ENCODE measurements around the gene NRBP1. TPM values are rescaled to one million over a fixed set of nuclear protein-coding genes. Genes with fewer than 3 reads are reported as not detected.

Gene NRBP1
- total RNA-seq, 3 donors from 2014 or later, result 68.4 to 104 (median 87.6) TPM

- Histone ChIP-seq H3K4me1 (ENCODE audit: low read depth) (no peaks in the 10 kb centered on the region), H3K9me3 (no peaks in the 10 kb centered on the region), H3K36me3 (ENCODE audit: low read depth) (no peaks in the 10 kb centered on the region), H3K4me3 (no peak overlapping the region)
- TF ChIP-seq CTCF (IDR thresholded peaks at IDR 0.05), result no peak
- DNase-seq (no peak), ATAC-seq (no peak)
- intact Hi-C loops (cut with DNase I, micrococcal nuclease), result no loop called here
Measured at GRCh38 chr2:27400348-27401135, 27.9 kb upstream of the NRBP1 start.

GRCh38 chr2:27407798-27408491 is 20.5 kb upstream of the NRBP1 start:
- TF ChIP-seq CTCF (IDR thresholded peaks at IDR 0.05), result no peak
- Histone ChIP-seq H3K4me1 (ENCODE audit: low read depth) (peaks cover 15% of the 10 kb centered on the region), H3K9me3 (no peaks in the 10 kb centered on the region), H3K4me3 (no peak overlapping the region), H3K36me3 (ENCODE audit: low read depth) (no peaks in the 10 kb centered on the region)
- intact Hi-C loops (cut with DNase I, micrococcal nuclease), result no loop called here
- ATAC-seq, result no peak
- DNase-seq, result peak in 1 of 3 donors; percentile 65

GRCh38 chr2:27408601-27409320 is 19.7 kb upstream of the NRBP1 start:
- ATAC-seq (peak; percentile 60), DNase-seq (peak in 1 of 3 donors; percentile 35)
- Histone ChIP-seq H3K4me1 (ENCODE audit: low read depth) (peaks cover 15% of the 10 kb centered on the region), H3K4me3 (peak overlapping the region; percentile 71), H3K9me3 (no peaks in the 10 kb centered on the region), H3K36me3 (ENCODE audit: low read depth) (no peaks in the 10 kb centered on the region)
- intact Hi-C loops (cut with DNase I, micrococcal nuclease), result no loop called here
- TF ChIP-seq CTCF (IDR thresholded peaks at IDR 0.05), result no peak

GRCh38 chr2:27409321-27410073 is 18.9 kb upstream of the NRBP1 start, which contains the start of gene PPM1G:
Gene PPM1G (minus strand): TSS chr2:27409591. CDS start chr2:27409422, 169 bp downstream.
- Histone ChIP-seq H3K9me3 (no peaks in the 10 kb centered on the region), H3K36me3 (ENCODE audit: low read depth) (no peaks in the 10 kb centered on the region), H3K4me1 (ENCODE audit: low read depth) (peaks cover 15% of the 10 kb centered on the region), H3K4me3 (peak within 1 kb of the TSS; percentile 71)
- TF ChIP-seq CTCF (IDR thresholded peaks at IDR 0.05), result no peak
- ATAC-seq, result peak; percentile 99
- DNase-seq, result peak; percentile 97 to 99 (median 98)
- intact Hi-C loops (cut with DNase I, micrococcal nuclease), result no loop called here
